ENCODE measurements around the gene CLMN. TPM values are rescaled to one million over a fixed set of nuclear protein-coding genes. Genes with fewer than 3 reads are reported as not detected.

CLMN gene
- total and polyA plus RNA-seq, 2 of the 8 experiments (the other 6 are each of a cell fraction or from before 2014, with no cell fraction given) = 1.6 to 8.2 TPM

GRCh38 chr14:95353664-95354063 lies 34.0 kb upstream of the CLMN start:
- Histone ChIP-seq H3K4me1 (replicated peaks in 1 of 4; ENCODE audit: control insufficient read depth in 3 of 4, insufficient read depth in 4 of 4, low read length in 3 of 4) (peaks cover 0 to 6% (median 2%) of the 10 kb centered on the region in 4 experiments; a peak in 2 of 7 replicates), H3K36me3 (ENCODE audit: control insufficient read depth in 2 of 4, insufficient read depth in 4 of 4, low read length in 3 of 4) (no peaks in the 10 kb centered on the region), H4K20me1 (replicated peaks in 1 of 2; ENCODE audit: control insufficient read depth in 1 of 2, insufficient read depth in 2 of 2, low read length in 2 of 2) (no peaks in the 10 kb centered on the region), H3K4ac (replicated peaks; ENCODE audit: insufficient read length, low read depth, low read length) (no peak overlapping the region), H3K23me2 (ENCODE audit: low read depth, low read length) (no peaks in the 10 kb centered on the region), H2BK120ac (replicated peaks; ENCODE audit: low read depth, low read length) (no peak overlapping the region), H3K14ac (ENCODE audit: insufficient read length) (no peak overlapping the region), H3K18ac (ENCODE audit: extremely low read depth, low read length) (no peak overlapping the region), H3K79me2 (ENCODE audit: control insufficient read depth in 1 of 2, insufficient read depth in 2 of 2, low read length in 2 of 2) (no peaks in the 10 kb centered on the region), H4K91ac (replicated peaks; ENCODE audit: insufficient read length, low read length) (no peak overlapping the region), H3K27ac (ENCODE audit: low read depth, low read length) (no peak overlapping the region), H3K4me2 (ENCODE audit: insufficient read depth in 1 of 2, low read depth in 2 of 2, low read length in 2 of 2) (no peak overlapping the region), H2BK12ac (ENCODE audit: low read depth, low read length) (no peak overlapping the region), H2BK15ac (ENCODE audit: low read length) (no peak overlapping the region), H3K4me3 (ENCODE audit: extremely low read depth in 1 of 4, insufficient read depth in 2 of 4, low read depth in 3 of 4, low read length in 4 of 4) (no peak overlapping the region), H4K8ac (ENCODE audit: extremely low read depth, insufficient read depth, low read length) (no peak overlapping the region), H2AFZ (ENCODE audit: low read length) (no peak overlapping the region), H3K23ac (ENCODE audit: insufficient read length) (no peak overlapping the region), H3K9ac (replicated peaks in 1 of 4; ENCODE audit: extremely low read depth in 1 of 4, low read depth in 3 of 4, low read length in 3 of 4) (no peak overlapping the region), H2BK5ac (ENCODE audit: low read depth, low read length) (no peak overlapping the region), H3K79me1 (ENCODE audit: low read depth, low read length) (no peaks in the 10 kb centered on the region), H2AK5ac (ENCODE audit: low read depth, low read length) (no peak overlapping the region), H3K9me3 (ENCODE audit: insufficient read depth in 2 of 2, low read depth in 1 of 2, low read length in 1 of 2) (no peaks in the 10 kb centered on the region), H4K5ac (ENCODE audit: insufficient read length, low read depth, low read length) (no peak overlapping the region), H2BK20ac (ENCODE audit: low read length) (no peak overlapping the region), H3K56ac (replicated peaks; ENCODE audit: insufficient read length, low read depth, low read length) (no peak overlapping the region), H3K27me3 (replicated peaks in 1 of 4; ENCODE audit: control insufficient read depth in 3 of 4, extremely low read depth in 1 of 4, insufficient read depth in 3 of 4, low read length in 3 of 4) (no peaks in the 10 kb centered on the region)
- peak in 1 of 2 experiments; percentile 1 for DNase-seq (ENCODE audit: low read depth in 1 of 2, low spot score in 2 of 2)
- no peak for FAIRE-seq
- CTCF ChIA-PET (ENCODE audit: partially characterized antibody) = no interaction called here
- TF ChIP-seq SUZ12 (IDR thresholded peaks at IDR 0.05; ENCODE audit: low read length) = no peak
- 85% methylated on average over 6 of the region's 9 CpGs; no CpG with 5 or more reads in 1 of the 2 experiments for WGBS, 2 experiments (ENCODE audit: extremely low coverage in 1 of 2, insufficient coverage in 1 of 2, insufficient read length in 1 of 2, insufficient replicate concordance in 2 of 2, low coverage in 1 of 2, low lambda C conversion rate in 2 of 2, missing lambda C conversion rate in 1 of 2)
- POLR2A ChIA-PET (ENCODE audit: partially characterized antibody) = no interaction called here

All from H1 (cell line).